Keratinocyte (primary cell): ENCODE data around the gene MYH15. TPM values are rescaled to one million over a fixed set of nuclear protein-coding genes. Genes with fewer than 3 reads are reported as not detected.

ENCODE experiments used
- DNase-seq: peaks from one replicate; pipeline ENCODE4 v3.0.0-alpha.2; 2011; ENCODE audit warnings: low read depth, missing footprints, low spot score
- FAIRE-seq: peaks from 2 replicates; lab custom pipeline; 2011; peaks lifted over from hg19 to GRCh38; lab: Jason Lieb, UNC
- H2AFZ ChIP-seq: 2 replicates; pipeline ENCODE4 v1.6.0; 2012; ENCODE audit warnings: low read length, control low read depth, inconsistent platforms; ENCODE audit not compliant: control insufficient read depth
- H3K27ac ChIP-seq: 2 replicates; pipeline ENCODE4 v1.5.1; 2011; ENCODE audit warnings: low read length; ENCODE audit not compliant: control insufficient read depth, insufficient read depth
- H3K27me3 ChIP-seq: 3 replicates; pipeline ENCODE4 v1.6.0; 2011; ENCODE audit warnings: low read length; ENCODE audit not compliant: control insufficient read depth, insufficient read depth; ENCODE audit errors: extremely low read depth
- H3K36me3 ChIP-seq, 2 experiments: 2 replicates in 1 of 2; 3 replicates in 1 of 2; pipeline ENCODE4 v1.5.1; 2011; ENCODE audit warnings: low read length in 2 of 2, mild to moderate bottlenecking in 1 of 2; ENCODE audit not compliant: control insufficient read depth in 2 of 2, insufficient read depth in 2 of 2; ENCODE audit errors: extremely low read depth in 1 of 2
- H3K4me1 ChIP-seq: 3 replicates; pipeline ENCODE4 v1.5.1; 2011; ENCODE audit warnings: low read length; ENCODE audit not compliant: control insufficient read depth, insufficient read depth; ENCODE audit errors: extremely low read depth
- H3K4me2 ChIP-seq: 3 replicates; pipeline ENCODE4 v1.6.0; 2011; ENCODE audit warnings: low read depth, low read length; ENCODE audit not compliant: control insufficient read depth, insufficient read depth; ENCODE audit errors: extremely low read depth
- H3K4me3 ChIP-seq, 3 experiments: fragments of 200-600 bp in 1 of 3; sonication (generic) in 1 of 3; 2 replicates in 2 of 3; 3 replicates in 1 of 3; pipeline ENCODE4 v1.5.1; 2011 to 2016; ENCODE audit warnings: low read length in 3 of 3, mild to moderate bottlenecking in 3 of 3, control low read depth in 2 of 3, inconsistent platforms in 1 of 3, low read depth in 1 of 3, mixed read lengths in 1 of 3, mixed run types in 1 of 3, moderate library complexity in 1 of 3; ENCODE audit not compliant: control insufficient read depth in 2 of 3, insufficient read depth in 2 of 3; ENCODE audit errors: extremely low read depth in 1 of 3
- H3K79me2 ChIP-seq: 2 replicates; pipeline ENCODE4 v1.6.0; 2012; ENCODE audit warnings: low read length; ENCODE audit not compliant: control insufficient read depth, insufficient read depth
- H3K9ac ChIP-seq: 3 replicates; pipeline ENCODE4 v1.6.0; 2011; ENCODE audit warnings: low read length; ENCODE audit not compliant: control insufficient read depth, insufficient read depth; ENCODE audit errors: extremely low read depth
- H3K9me1 ChIP-seq: 3 replicates; pipeline ENCODE4 v1.6.0; 2011; ENCODE audit warnings: low read length; ENCODE audit not compliant: control insufficient read depth, insufficient read depth; ENCODE audit errors: extremely low read depth
- H3K9me3 ChIP-seq: 2 replicates; pipeline ENCODE4 v1.5.1; 2012; ENCODE audit warnings: low read depth, low read length; ENCODE audit not compliant: control insufficient read depth
- H4K20me1 ChIP-seq: 3 replicates; pipeline ENCODE4 v1.6.0; 2011; ENCODE audit warnings: low read length; ENCODE audit not compliant: control insufficient read depth, insufficient read depth; ENCODE audit errors: extremely low read depth
- EZH2 ChIP-seq: IDR thresholded peaks from one replicate; pipeline ENCODE4 v1.6.1; 2012; ENCODE audit warnings: inconsistent platforms, mild to moderate bottlenecking, low read length, moderate library complexity
- dilution Hi-C: fragments of 300-500 bp; cut with MboI; formaldehyde crosslinking; loops from one replicate; pipeline ENCODE4 v1.7.0; 2020; ENCODE audit warnings: low sequenced_read_pairs; ENCODE audit not compliant: extremely low pct_ligation_motif_present
- polyA plus RNA-seq, 5 experiments: library from polyadenylated mRNA; depleted of rRNA in 3 of 5; stranded (reverse) in 3 of 5; stranded (forward) in 1 of 5; unstranded in 1 of 5; fragments of >200 nt; gene quantifications; 1 replicate in 1 of 5; 2 replicates in 3 of 5; 3 replicates in 1 of 5; pipeline versions ENCODE4 v1.2.1 to v1.2.3, GENCODE V29; 2011 to 2012; ENCODE audit warnings: missing spikeins in 2 of 5, low read depth in 1 of 5, low replicate concordance in 1 of 5
- TF ChIP-seq, protein P1 (sequence below), 3 experiments: IDR thresholded peaks in 1 of 3; conservative IDR thresholded peaks in 1 of 3; optimal IDR thresholded peaks in 1 of 3; 2 replicates in 2 of 3; 3 replicates in 1 of 3; pipeline versions ENCODE3 to v1.5.1; 2011; ENCODE audit warnings: low read length in 3 of 3, mild to moderate bottlenecking in 3 of 3, moderate library complexity in 2 of 3, control low read depth in 1 of 3, inconsistent platforms in 1 of 3; ENCODE audit not compliant: insufficient read depth in 2 of 3; ENCODE audit errors: extremely low read depth in 1 of 3

MYH15 gene
- polyA plus RNA-seq, 1 donor (not counting 4 experiments of a cell fraction or from before 2014, with no cell fraction given): 0.87 TPM

DNA sequence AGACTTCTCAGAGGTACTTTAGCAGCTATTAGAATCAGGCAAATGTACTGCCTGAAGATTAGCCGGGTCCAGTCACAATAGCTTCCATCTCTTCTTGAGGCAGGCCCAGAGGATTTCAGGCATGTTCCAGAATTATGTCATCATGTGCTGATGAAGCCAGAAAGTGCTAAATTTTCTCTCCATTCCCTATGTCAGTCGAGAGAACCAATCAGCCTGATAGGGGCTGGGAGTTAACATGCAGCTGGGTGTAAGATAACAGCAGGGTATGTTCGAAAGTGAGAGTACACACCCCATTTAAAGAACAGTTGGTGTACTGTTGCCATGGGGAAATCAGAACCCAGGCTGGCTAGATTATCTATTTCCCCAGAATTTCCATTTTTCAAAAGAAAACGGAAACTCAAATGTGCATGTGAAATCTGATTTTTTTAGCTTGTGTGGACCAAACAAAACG is 48.7 kb downstream of the MYH15 start:
- no peaks in the 10 kb centered on the region for H4K20me1 ChIP-seq
- dilution Hi-C loops: no loop called here
- no peaks in the 10 kb centered on the region for H3K9me3 ChIP-seq
- H3K27ac ChIP-seq: no peak overlapping the region
- FAIRE-seq (peak; percentile 23), DNase-seq (no peak)
- no peaks in the 10 kb centered on the region for H3K27me3 ChIP-seq
- H3K4me1 ChIP-seq: no peaks in the 10 kb centered on the region
- peak overlapping the region; percentile 19 for H2AFZ ChIP-seq
- no peaks in the 10 kb centered on the region for H3K36me3 ChIP-seq
- no peak overlapping the region for H3K4me3 ChIP-seq
- H3K9me1 ChIP-seq: no peaks in the 10 kb centered on the region
- H3K4me2 ChIP-seq: no peak overlapping the region
- no peak overlapping the region for H3K9ac ChIP-seq
- no peaks in the 10 kb centered on the region for H3K79me2 ChIP-seq
- TF ChIP-seq EZH2: no peak
- TF ChIP-seq, protein P1, sequence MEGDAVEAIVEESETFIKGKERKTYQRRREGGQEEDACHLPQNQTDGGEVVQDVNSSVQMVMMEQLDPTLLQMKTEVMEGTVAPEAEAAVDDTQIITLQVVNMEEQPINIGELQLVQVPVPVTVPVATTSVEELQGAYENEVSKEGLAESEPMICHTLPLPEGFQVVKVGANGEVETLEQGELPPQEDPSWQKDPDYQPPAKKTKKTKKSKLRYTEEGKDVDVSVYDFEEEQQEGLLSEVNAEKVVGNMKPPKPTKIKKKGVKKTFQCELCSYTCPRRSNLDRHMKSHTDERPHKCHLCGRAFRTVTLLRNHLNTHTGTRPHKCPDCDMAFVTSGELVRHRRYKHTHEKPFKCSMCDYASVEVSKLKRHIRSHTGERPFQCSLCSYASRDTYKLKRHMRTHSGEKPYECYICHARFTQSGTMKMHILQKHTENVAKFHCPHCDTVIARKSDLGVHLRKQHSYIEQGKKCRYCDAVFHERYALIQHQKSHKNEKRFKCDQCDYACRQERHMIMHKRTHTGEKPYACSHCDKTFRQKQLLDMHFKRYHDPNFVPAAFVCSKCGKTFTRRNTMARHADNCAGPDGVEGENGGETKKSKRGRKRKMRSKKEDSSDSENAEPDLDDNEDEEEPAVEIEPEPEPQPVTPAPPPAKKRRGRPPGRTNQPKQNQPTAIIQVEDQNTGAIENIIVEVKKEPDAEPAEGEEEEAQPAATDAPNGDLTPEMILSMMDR (optimal IDR thresholded peaks at IDR 0.05 in 1 of 3, IDR thresholded peaks at IDR 0.05 in 1 of 3, conservative IDR thresholded peaks at IDR 0.05 in 1 of 3; ENCODE audit: extremely low read depth in 1 of 3, insufficient read depth in 2 of 3, low read length in 3 of 3): no peak

DNA sequence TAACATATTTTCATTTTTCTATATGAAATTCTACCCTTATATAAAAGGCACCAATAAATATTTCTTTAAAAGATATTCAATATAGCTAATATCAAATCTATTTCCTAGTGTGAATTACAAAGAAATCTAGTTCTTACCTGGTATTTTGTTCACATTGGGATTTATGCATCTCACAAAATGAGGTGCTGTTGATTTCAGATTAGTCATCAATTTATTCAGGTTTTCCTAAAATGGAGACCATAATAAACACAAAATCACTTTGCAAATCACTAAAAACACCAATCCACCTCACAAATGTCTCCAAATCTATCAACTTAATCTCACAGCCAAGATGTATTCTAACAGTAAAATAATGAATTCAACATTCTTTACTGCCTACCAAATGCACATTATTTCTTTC is 51.2 kb downstream of the MYH15 start:
- TF ChIP-seq, protein P1 (optimal IDR thresholded peaks at IDR 0.05 in 1 of 3, IDR thresholded peaks at IDR 0.05 in 1 of 3, conservative IDR thresholded peaks at IDR 0.05 in 1 of 3; ENCODE audit: extremely low read depth in 1 of 3, insufficient read depth in 2 of 3, low read length in 3 of 3): no peak
- no peak for TF ChIP-seq EZH2
- no peak for FAIRE-seq
- dilution Hi-C loops: no loop called here

More for the DNA sequence above, 51.2 kb downstream of the MYH15 start:
- Histone ChIP-seq H3K36me3 (no peaks in the 10 kb centered on the region), H3K9me3 (no peaks in the 10 kb centered on the region), H3K4me1 (no peaks in the 10 kb centered on the region), H3K79me2 (no peaks in the 10 kb centered on the region), H2AFZ (no peak overlapping the region), H3K27ac (no peak overlapping the region), H3K9me1 (no peaks in the 10 kb centered on the region), H3K9ac (no peak overlapping the region), H3K4me3 (no peak overlapping the region), H3K4me2 (no peak overlapping the region), H4K20me1 (no peaks in the 10 kb centered on the region), H3K27me3 (no peaks in the 10 kb centered on the region)
- DNase-seq: no peak
